Measurements from ENCODE around the gene PRKN.
A peak's percentile ranks its signal among the peaks of the same experiment; 100 is the strongest.

The PRKN gene

GRCh38 chr6:161631676-161632194, 1095.8 kb downstream of the PRKN start:
- DNase-seq = peak; percentile 60

- no peak for DNase-seq
These were observed 1096.9 kb downstream of the PRKN start for GRCh38 chr6:161630674-161631073.

GRCh38 chr6:161626132-161626676, 1101.4 kb downstream of the PRKN start:
- DNase-seq = no peak

GRCh38 chr6:161624111-161624510, 1103.5 kb downstream of the PRKN start:
- DNase-seq = no peak

GRCh38 chr6:161622779-161623178, 1104.8 kb downstream of the PRKN start:
- DNase-seq = no peak

GRCh38 chr6:161618831-161619454, 1108.6 kb downstream of the PRKN start:
- peak; percentile 46 for DNase-seq

GRCh38 chr6:161613711-161614110, 1113.9 kb downstream of the PRKN start:
- no peak for DNase-seq

GRCh38 chr6:161608771-161609170, 1118.8 kb downstream of the PRKN start:
- no peak for DNase-seq

GRCh38 chr6:161607696-161608297, 1119.8 kb downstream of the PRKN start:
- DNase-seq = no peak

GRCh38 chr6:161602359-161602758, 1125.2 kb downstream of the PRKN start:
- DNase-seq = no peak

- DNase-seq = no peak
These were observed 1128.7 kb downstream of the PRKN start for GRCh38 chr6:161598896-161599295.

- no peak for DNase-seq
These were observed 1130.6 kb downstream of the PRKN start for GRCh38 chr6:161596807-161597520.

GRCh38 chr6:161594412-161594811, 1133.2 kb downstream of the PRKN start:
- DNase-seq = no peak

- peak; percentile 31 for DNase-seq
These were observed 1136.5 kb downstream of the PRKN start for GRCh38 chr6:161590961-161591627.

GRCh38 chr6:161586887-161587286, 1140.7 kb downstream of the PRKN start:
- DNase-seq = no peak

GRCh38 chr6:161584621-161585340, 1142.8 kb downstream of the PRKN start:
- DNase-seq = no peak

GRCh38 chr6:161584051-161584450, 1143.5 kb downstream of the PRKN start:
- DNase-seq = no peak

- no peak for DNase-seq
These were observed 1144.0 kb downstream of the PRKN start for GRCh38 chr6:161583584-161583983.

GRCh38 chr6:161578478-161578877, 1149.1 kb downstream of the PRKN start:
- no peak for DNase-seq

- DNase-seq = no peak
These were observed 1151.9 kb downstream of the PRKN start for GRCh38 chr6:161575523-161576254.

GRCh38 chr6:161568885-161569456, 1158.6 kb downstream of the PRKN start:
- DNase-seq = no peak

Measured in femur (tissue), 1 donor.